ENCODE data around the gene RAB14. TPM values are rescaled to one million over a fixed set of nuclear protein-coding genes. Genes with fewer than 3 reads are reported as not detected.

The RAB14 gene
- total and polyA plus RNA-seq, 8 donors = 16.8 to 60.4 (median 34.0) TPM

DNA sequence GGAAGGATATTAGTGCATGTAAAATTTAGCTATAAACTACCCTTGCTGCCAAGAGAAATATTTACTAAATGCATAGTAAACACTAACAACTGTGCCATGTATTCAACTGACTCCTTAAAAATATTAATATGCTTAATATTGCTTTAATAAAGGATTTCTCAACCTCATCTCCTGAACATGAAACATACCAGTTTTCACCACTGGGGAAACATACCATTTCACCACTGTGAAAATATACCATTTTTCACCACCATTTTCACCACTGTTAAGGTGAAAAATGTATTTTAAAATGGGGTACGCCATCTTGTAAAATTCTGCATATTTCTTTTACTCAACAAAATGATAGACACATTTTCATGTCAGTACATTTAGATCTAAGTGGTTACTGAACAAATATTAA lies 4.5 kb downstream of the RAB14 start:
- TF ChIP-seq, protein P1, sequence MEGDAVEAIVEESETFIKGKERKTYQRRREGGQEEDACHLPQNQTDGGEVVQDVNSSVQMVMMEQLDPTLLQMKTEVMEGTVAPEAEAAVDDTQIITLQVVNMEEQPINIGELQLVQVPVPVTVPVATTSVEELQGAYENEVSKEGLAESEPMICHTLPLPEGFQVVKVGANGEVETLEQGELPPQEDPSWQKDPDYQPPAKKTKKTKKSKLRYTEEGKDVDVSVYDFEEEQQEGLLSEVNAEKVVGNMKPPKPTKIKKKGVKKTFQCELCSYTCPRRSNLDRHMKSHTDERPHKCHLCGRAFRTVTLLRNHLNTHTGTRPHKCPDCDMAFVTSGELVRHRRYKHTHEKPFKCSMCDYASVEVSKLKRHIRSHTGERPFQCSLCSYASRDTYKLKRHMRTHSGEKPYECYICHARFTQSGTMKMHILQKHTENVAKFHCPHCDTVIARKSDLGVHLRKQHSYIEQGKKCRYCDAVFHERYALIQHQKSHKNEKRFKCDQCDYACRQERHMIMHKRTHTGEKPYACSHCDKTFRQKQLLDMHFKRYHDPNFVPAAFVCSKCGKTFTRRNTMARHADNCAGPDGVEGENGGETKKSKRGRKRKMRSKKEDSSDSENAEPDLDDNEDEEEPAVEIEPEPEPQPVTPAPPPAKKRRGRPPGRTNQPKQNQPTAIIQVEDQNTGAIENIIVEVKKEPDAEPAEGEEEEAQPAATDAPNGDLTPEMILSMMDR (IDR thresholded peaks at IDR 0.05) = no peak
- TF ChIP-seq POLR2AphosphoS5 (IDR thresholded peaks at IDR 0.05) (no peak), EP300 (IDR thresholded peaks at IDR 0.05) (no peak), POLR2A (IDR thresholded peaks at IDR 0.05) (no peak)
- Histone ChIP-seq H3K36me3 (no peaks in the 10 kb centered on the region), H3K4me1 (peaks cover 59 to 88% (median 76%) of the 10 kb centered on the region in 4 donors), H3K4me3 (no peak overlapping the region), H3K27ac (no peak overlapping the region), H3K27me3 (no peaks in the 10 kb centered on the region), H3K9me3 (no peaks in the 10 kb centered on the region)
- 82 to 96% (median 89%) methylated on average over 1 of the region's 1 CpG for WGBS, 5 donors
- DNase-seq = no peak
- intact Hi-C loops (cut with DNase I; ENCODE audit: low total_unique reads) = no loop called here

DNA sequence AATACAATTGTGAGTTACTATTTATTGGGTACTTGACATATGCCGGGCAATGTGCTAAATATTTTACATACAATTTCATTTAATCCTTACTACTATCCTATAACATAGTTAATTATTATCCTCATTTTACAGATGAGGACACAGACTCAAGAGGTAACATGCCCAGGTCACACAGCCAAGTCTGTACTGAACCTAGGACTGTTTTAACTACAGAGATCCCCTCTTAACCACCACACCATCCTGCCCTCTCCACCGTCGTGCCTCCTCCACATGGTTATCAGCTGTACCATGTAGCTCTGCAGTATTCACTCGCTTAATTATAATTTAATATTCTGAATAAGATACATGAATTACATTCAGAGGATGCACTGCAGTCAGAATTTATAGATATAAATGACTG lies 5.3 kb downstream of the RAB14 start:
- intact Hi-C loops (cut with DNase I; ENCODE audit: low total_unique reads) = no loop called here
- H3K27ac ChIP-seq = no peak overlapping the region
- no peak for DNase-seq
- no peaks in the 10 kb centered on the region for H3K27me3 ChIP-seq
- H3K4me1 ChIP-seq = peaks cover 58 to 94% (median 80%) of the 10 kb centered on the region in 4 donors
- H3K4me3 ChIP-seq = no peak overlapping the region
- no peak for TF ChIP-seq POLR2AphosphoS5 (IDR thresholded peaks at IDR 0.05)
- TF ChIP-seq EP300 (IDR thresholded peaks at IDR 0.05) = no peak
- no peak for TF ChIP-seq POLR2A (IDR thresholded peaks at IDR 0.05)
- TF ChIP-seq, protein P1 (IDR thresholded peaks at IDR 0.05) = no peak
- H3K9me3 ChIP-seq = no peaks in the 10 kb centered on the region
- 37 to 55% (median 44%) methylated on average over 4 of the region's 4 CpGs for WGBS, 5 donors
- H3K36me3 ChIP-seq = no peaks in the 10 kb centered on the region

DNA sequence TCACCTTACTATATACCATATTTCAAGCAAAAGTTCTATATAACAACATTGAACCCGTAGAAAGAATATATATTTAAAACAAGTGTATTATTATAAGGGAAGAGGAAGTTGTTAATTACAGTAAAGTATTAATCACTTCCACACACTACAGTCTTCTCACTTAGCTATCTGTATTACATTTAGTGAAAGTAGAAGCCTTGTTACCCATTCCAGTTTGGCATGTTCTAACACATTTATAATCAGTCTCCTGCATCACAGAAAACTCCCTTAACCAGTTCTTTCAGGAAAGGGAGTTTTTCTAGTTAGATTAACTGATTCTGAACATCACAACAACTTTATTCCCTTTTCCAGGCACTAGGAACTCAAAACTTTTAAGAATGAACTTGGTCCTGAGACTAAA lies 6.9 kb downstream of the RAB14 start:
- WGBS, 5 donors = 3 to 10% (median 9%) methylated on average over 1 of the region's 1 CpG
- peaks cover 54 to 100% (median 76%) of the 10 kb centered on the region in 4 donors for H3K4me1 ChIP-seq
- H3K27ac ChIP-seq = no peak overlapping the region
- H3K4me3 ChIP-seq = no peak overlapping the region
- TF ChIP-seq POLR2A (IDR thresholded peaks at IDR 0.05) (no peak), POLR2AphosphoS5 (IDR thresholded peaks at IDR 0.05) (no peak), EP300 (IDR thresholded peaks at IDR 0.05) (no peak)
- TF ChIP-seq, protein P1 (IDR thresholded peaks at IDR 0.05) = no peak
- intact Hi-C loops (cut with DNase I; ENCODE audit: low total_unique reads) = no loop called here
- peak in 1 of 2 donors; percentile 25 for DNase-seq
- H3K9me3 ChIP-seq = no peaks in the 10 kb centered on the region
- H3K27me3 ChIP-seq = no peaks in the 10 kb centered on the region
- no peaks in the 10 kb centered on the region for H3K36me3 ChIP-seq

DNA sequence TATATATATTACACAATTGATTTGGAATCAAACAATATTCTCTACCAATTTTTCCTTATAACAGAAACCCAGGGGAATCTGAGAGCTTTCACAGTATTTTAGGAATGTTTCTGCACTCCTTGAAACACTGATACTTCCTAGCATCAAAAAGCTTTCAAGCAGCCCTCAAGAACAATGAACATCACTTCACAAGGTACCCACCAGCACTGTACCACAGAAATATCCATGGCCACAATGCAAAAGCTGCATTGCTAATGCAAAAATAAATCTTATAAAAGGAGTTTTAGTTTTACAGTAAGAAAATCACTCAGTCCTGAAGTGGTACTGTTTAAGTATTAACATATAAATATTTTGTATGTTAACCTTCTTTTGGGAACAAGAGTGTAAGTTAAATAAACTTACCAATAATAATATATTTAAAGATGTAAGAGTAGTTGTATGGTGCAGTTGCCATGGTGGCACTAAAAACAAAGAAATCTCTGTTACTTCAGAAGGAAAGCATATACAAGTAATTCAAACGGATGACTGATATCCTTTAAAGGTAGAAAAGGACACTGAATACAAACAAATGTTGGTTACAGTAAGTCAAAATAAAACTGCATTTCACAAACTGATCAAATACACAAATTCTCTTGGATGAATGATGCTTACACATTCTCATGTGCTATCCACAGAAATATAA lies 8.6 kb downstream of the RAB14 start:
- 0 to 26% (median 3%) methylated on average over 1 of the region's 1 CpG for WGBS, 5 donors
- Histone ChIP-seq H3K36me3 (peaks cover 0 to 4% (median 0%) of the 10 kb centered on the region in 4 donors), H3K27ac (no peak overlapping the region), H3K9me3 (no peaks in the 10 kb centered on the region), H3K27me3 (no peaks in the 10 kb centered on the region), H3K4me1 (peaks cover 38 to 100% (median 72%) of the 10 kb centered on the region in 4 donors), H3K4me3 (no peak overlapping the region)
- intact Hi-C loops (cut with DNase I; ENCODE audit: low total_unique reads) = no loop called here
- DNase-seq = no peak
- no peak for TF ChIP-seq POLR2A (IDR thresholded peaks at IDR 0.05)
- no peak for TF ChIP-seq EP300 (IDR thresholded peaks at IDR 0.05)

DNA sequence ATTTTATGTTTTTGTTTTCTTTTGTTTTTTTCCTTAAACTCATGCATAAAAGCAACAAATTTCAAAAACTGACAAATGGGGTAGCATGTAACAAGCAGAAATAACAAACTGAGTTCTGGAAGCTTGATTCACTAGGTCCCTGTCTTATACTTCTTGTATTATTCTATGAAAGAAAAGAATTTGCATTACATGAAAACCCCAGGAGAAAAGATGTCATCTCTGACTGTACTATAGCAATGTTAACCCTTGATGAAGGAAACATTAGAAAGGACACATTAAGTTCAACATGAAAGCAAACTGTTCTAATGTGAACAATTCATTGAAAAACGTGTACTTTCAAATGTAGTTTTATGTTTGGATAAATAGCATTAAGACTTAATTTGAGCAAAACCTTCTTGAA lies 9.2 kb downstream of the RAB14 start:
- Histone ChIP-seq H3K27me3 (no peaks in the 10 kb centered on the region), H3K4me1 (peaks cover 36 to 100% (median 72%) of the 10 kb centered on the region in 4 donors), H3K27ac (no peak overlapping the region), H3K9me3 (no peaks in the 10 kb centered on the region), H3K36me3 (peaks cover 0 to 4% (median 0%) of the 10 kb centered on the region in 4 donors), H3K4me3 (no peak overlapping the region)
- DNase-seq = no peak
- intact Hi-C loops (cut with DNase I; ENCODE audit: low total_unique reads) = no loop called here
- 15 to 50% (median 29%) methylated on average over 1 of the region's 1 CpG for whole genome bisulfite sequencing, 5 donors
- TF ChIP-seq EP300 (IDR thresholded peaks at IDR 0.05) (no peak), POLR2AphosphoS5 (IDR thresholded peaks at IDR 0.05) (no peak), POLR2A (IDR thresholded peaks at IDR 0.05) (no peak)
- TF ChIP-seq, protein P1 (IDR thresholded peaks at IDR 0.05) = no peak

All from stomach (tissue), 9 donors.